NCI-H2107 treated with DMSO at 0.1 percent for 48 hours (cell line): Measurements from ENCODE around the gene RAB23.

Experiments
- DNase-seq: peaks from one replicate; lab custom pipeline; 2025; ENCODE audit not compliant: unreplicated experiment; lab: John Stamatoyannopoulos, UW

The RAB23 gene

GRCh38 chr6:57138026-57138425 lies 84.1 kb downstream of the RAB23 start:
- DNase-seq: no peak

- no peak for DNase-seq
These were observed 84.8 kb downstream of the RAB23 start for GRCh38 chr6:57137350-57137749.
